ENCODE measurements around the gene UMAD1. TPM values are rescaled to one million over a fixed set of nuclear protein-coding genes. Genes with fewer than 3 reads are reported as not detected.

UMAD1 gene
- polyA plus RNA-seq, 1 of the 3 experiments (the other 2 are of a cell fraction), result 13.9 TPM

DNA sequence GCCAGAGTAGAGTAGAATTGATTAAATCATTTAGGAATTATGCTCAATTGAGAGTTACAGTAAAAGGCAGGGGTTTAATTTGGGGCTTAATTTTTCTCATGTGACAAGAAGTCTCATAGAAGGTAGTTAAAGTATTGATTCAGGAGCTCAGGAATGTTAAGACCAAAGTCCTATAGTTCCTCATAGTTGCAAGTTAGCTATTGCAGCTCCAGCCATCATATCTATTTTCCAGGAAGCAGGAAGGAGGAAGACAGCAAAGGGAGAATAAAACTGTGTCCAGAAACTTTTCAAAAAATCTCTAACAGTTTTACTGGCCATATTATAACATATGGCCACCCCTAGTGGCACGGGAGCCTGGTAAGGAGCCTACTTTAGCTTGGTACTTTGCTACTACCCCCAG lies 174.8 kb downstream of the UMAD1 start:
- ChIA-PET POLR2A (no interaction called here), CTCF (interaction anchor here (0.7 to 2.2 kb wide), 3 partner anchors 12 to 134 kb away, joined by 3 to 7 read pairs (median 3); no protein-coding TSS in a partner anchor)
- Histone ChIP-seq H3K9me2 (no peaks in the 10 kb centered on the region), H3K9ac (no peak overlapping the region), H3K9me3 (no peaks in the 10 kb centered on the region), H3K27ac (ENCODE audit: low read depth in 2 of 2, low read length in 1 of 2) (no peak overlapping the region), H2AFZ (ENCODE audit: low read depth) (no peak overlapping the region), H3K4me2 (no peak overlapping the region), H3F3A (replicated peaks; ENCODE audit: insufficient read depth) (no peaks in the 10 kb centered on the region), H3K4me1 (ENCODE audit: control insufficient read depth in 1 of 2, insufficient read depth in 2 of 2, low read depth in 1 of 2, low read length in 1 of 2) (no peaks in the 10 kb centered on the region; a peak in 1 of 4 replicates), H3K36me3 (replicated peaks in 1 of 2; ENCODE audit: control insufficient read depth in 1 of 2, insufficient read depth in 2 of 2, low read length in 1 of 2) (no peaks in the 10 kb centered on the region), H4K20me1 (ENCODE audit: insufficient read depth) (no peaks in the 10 kb centered on the region), H3K79me2 (ENCODE audit: insufficient read depth) (no peaks in the 10 kb centered on the region), H3K4me3 (ENCODE audit: low read depth in 2 of 2, low read length in 1 of 2) (no peak overlapping the region), H3K27me3 (ENCODE audit: insufficient read depth) (no peaks in the 10 kb centered on the region)
- no peak for TF ChIP-seq TAF1 (IDR thresholded peaks at IDR 0.05; ENCODE audit: borderline replicate concordance, low read depth, low read length)
- WGBS (ENCODE audit: low lambda C conversion rate), result 68% methylated on average over 1 of the region's 1 CpG
- DNase-seq, result no peak

DNA sequence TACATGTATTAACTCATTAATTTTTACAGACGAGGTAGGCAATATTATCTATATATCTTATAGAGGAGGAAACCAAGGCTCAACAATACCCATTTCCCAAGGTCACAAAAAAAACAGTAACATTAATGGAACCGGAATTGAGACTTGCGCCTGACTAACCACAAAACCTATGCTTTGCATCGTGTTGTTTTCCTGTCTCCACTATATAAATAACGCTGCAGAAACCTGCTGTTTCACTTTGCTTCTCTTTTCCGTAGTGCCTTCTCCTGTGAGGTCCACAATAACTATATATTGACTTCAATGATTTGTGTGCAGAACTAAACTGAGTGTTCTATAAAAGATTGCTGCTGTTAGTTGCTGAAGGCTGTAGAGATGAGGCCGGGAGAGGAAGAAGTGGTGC lies 175.5 kb downstream of the UMAD1 start:
- no peaks in the 10 kb centered on the region for H3F3A ChIP-seq (replicated peaks; ENCODE audit: insufficient read depth)
- H3K36me3 ChIP-seq (replicated peaks in 1 of 2; ENCODE audit: control insufficient read depth in 1 of 2, insufficient read depth in 2 of 2, low read length in 1 of 2), result no peaks in the 10 kb centered on the region
- H3K4me3 ChIP-seq (ENCODE audit: low read depth in 2 of 2, low read length in 1 of 2), result no peak overlapping the region
- TF ChIP-seq RAD21 (IDR thresholded peaks at IDR 0.05; ENCODE audit: low read length) (no peak), ELF1 (IDR thresholded peaks at IDR 0.05) (no peak), MEF2A (IDR thresholded peaks at IDR 0.05; ENCODE audit: borderline replicate concordance, low read depth) (no peak)
- DNase-seq, result no peak
- no peaks in the 10 kb centered on the region for H3K9me3 ChIP-seq
- no peak overlapping the region for H2AFZ ChIP-seq (ENCODE audit: low read depth)
- no peaks in the 10 kb centered on the region for H4K20me1 ChIP-seq (ENCODE audit: insufficient read depth)
- H3K9me2 ChIP-seq, result no peaks in the 10 kb centered on the region
- no peak overlapping the region for H3K9ac ChIP-seq
- WGBS (ENCODE audit: low lambda C conversion rate), result 83% methylated on average over 7 of the region's 7 CpGs
- POLR2A ChIA-PET, result no interaction called here
- no peaks in the 10 kb centered on the region for H3K79me2 ChIP-seq (ENCODE audit: insufficient read depth)
- no peak overlapping the region for H3K27ac ChIP-seq (ENCODE audit: low read depth in 2 of 2, low read length in 1 of 2)
- no peaks in the 10 kb centered on the region; a peak in 1 of 4 replicates for H3K4me1 ChIP-seq (ENCODE audit: control insufficient read depth in 1 of 2, insufficient read depth in 2 of 2, low read depth in 1 of 2, low read length in 1 of 2)
- CTCF ChIA-PET, result interaction anchor here (2.2 kb wide), 1 partner anchor 135 kb away, joined by 7 read pairs; no protein-coding TSS in a partner anchor
- no peak overlapping the region for H3K4me2 ChIP-seq
- no peaks in the 10 kb centered on the region for H3K27me3 ChIP-seq (ENCODE audit: insufficient read depth)

DNA sequence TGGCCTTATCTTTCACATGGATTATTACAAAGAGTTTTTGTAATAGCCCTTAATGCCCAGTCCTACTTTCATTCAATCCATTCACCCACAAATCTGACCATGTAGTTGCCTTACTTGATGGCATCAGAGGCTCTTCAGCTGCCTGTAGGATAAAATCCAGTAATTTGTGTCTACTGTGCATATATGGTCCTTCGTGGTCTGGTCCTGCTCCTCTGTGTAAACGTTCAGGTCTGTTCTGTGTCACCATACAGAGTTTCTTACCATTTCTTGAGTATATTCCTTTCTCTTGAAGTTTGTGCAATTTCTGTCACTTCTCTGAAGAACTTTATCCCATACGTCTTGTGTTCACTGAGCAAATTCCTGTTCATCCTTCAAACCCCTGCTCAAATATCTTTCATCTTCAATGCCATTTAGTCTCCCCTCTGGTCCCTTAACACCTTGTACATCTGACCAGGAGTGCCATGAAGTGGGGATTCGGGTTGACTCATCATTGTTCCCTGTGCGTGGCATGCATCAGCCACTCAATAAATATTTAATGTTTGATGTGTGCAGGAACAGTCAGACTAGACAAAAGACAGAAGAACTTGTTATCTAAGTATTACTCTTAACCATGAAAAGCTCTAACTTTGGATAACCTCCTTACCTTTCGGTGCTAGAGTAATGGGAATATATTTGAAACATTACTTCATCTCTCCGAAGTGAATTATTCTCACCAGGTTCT lies 176.4 kb downstream of the UMAD1 start:
- no peak for DNase-seq
- Histone ChIP-seq H3K36me3 (replicated peaks in 1 of 2; ENCODE audit: control insufficient read depth in 1 of 2, insufficient read depth in 2 of 2, low read length in 1 of 2) (no peaks in the 10 kb centered on the region), H3K27me3 (ENCODE audit: insufficient read depth) (no peaks in the 10 kb centered on the region), H3F3A (replicated peaks; ENCODE audit: insufficient read depth) (no peaks in the 10 kb centered on the region), H3K9me3 (no peaks in the 10 kb centered on the region), H4K20me1 (ENCODE audit: insufficient read depth) (no peaks in the 10 kb centered on the region), H3K4me2 (no peak overlapping the region), H3K4me1 (ENCODE audit: control insufficient read depth in 1 of 2, insufficient read depth in 2 of 2, low read depth in 1 of 2, low read length in 1 of 2) (no peaks in the 10 kb centered on the region; a peak in 2 of 4 replicates), H3K4me3 (ENCODE audit: low read depth in 2 of 2, low read length in 1 of 2) (no peak overlapping the region), H3K79me2 (ENCODE audit: insufficient read depth) (no peaks in the 10 kb centered on the region), H3K9ac (no peak overlapping the region), H3K9me2 (no peaks in the 10 kb centered on the region), H3K27ac (ENCODE audit: low read depth in 2 of 2, low read length in 1 of 2) (no peak overlapping the region), H2AFZ (ENCODE audit: low read depth) (no peak overlapping the region)
- TF ChIP-seq TAF1 (IDR thresholded peaks at IDR 0.05; ENCODE audit: borderline replicate concordance, low read depth, low read length), result no peak
- TF ChIP-seq, protein P1, sequence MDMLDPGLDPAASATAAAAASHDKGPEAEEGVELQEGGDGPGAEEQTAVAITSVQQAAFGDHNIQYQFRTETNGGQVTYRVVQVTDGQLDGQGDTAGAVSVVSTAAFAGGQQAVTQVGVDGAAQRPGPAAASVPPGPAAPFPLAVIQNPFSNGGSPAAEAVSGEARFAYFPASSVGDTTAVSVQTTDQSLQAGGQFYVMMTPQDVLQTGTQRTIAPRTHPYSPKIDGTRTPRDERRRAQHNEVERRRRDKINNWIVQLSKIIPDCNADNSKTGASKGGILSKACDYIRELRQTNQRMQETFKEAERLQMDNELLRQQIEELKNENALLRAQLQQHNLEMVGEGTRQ (IDR thresholded peaks at IDR 0.05; ENCODE audit: borderline replicate concordance, low read depth, low read length), result no peak
- TF ChIP-seq SIN3A (IDR thresholded peaks at IDR 0.05; ENCODE audit: borderline replicate concordance, low read depth, low read length), result no peak
- TF ChIP-seq, protein P2, sequence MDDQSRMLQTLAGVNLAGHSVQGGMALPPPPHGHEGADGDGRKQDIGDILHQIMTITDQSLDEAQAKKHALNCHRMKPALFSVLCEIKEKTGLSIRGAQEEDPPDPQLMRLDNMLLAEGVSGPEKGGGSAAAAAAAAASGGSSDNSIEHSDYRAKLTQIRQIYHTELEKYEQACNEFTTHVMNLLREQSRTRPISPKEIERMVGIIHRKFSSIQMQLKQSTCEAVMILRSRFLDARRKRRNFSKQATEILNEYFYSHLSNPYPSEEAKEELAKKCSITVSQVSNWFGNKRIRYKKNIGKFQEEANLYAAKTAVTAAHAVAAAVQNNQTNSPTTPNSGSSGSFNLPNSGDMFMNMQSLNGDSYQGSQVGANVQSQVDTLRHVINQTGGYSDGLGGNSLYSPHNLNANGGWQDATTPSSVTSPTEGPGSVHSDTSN (IDR thresholded peaks at IDR 0.05), result no peak
- TF ChIP-seq GATA2 (CRISPR knock-in tag; IDR thresholded peaks at IDR 0.05), result no peak
- TF ChIP-seq, protein P3, sequence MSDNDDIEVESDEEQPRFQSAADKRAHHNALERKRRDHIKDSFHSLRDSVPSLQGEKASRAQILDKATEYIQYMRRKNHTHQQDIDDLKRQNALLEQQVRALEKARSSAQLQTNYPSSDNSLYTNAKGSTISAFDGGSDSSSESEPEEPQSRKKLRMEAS (IDR thresholded peaks at IDR 0.05; ENCODE audit: low read depth), result no peak
- TF ChIP-seq NRF1 (IDR thresholded peaks at IDR 0.05; ENCODE audit: low read depth, low read length), result no peak
- TF ChIP-seq, protein P4, sequence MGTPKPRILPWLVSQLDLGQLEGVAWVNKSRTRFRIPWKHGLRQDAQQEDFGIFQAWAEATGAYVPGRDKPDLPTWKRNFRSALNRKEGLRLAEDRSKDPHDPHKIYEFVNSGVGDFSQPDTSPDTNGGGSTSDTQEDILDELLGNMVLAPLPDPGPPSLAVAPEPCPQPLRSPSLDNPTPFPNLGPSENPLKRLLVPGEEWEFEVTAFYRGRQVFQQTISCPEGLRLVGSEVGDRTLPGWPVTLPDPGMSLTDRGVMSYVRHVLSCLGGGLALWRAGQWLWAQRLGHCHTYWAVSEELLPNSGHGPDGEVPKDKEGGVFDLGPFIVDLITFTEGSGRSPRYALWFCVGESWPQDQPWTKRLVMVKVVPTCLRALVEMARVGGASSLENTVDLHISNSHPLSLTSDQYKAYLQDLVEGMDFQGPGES (IDR thresholded peaks at IDR 0.05; ENCODE audit: low read depth, low read length), result no peak
- no peak for TF ChIP-seq POLR2AphosphoS5 (IDR thresholded peaks at IDR 0.05; ENCODE audit: low read depth, low read length)
- TF ChIP-seq JUND (IDR thresholded peaks at IDR 0.05), result no peak
- no peak for TF ChIP-seq RAD21 (IDR thresholded peaks at IDR 0.05; ENCODE audit: low read length)
- no peak for TF ChIP-seq NFIC (IDR thresholded peaks at IDR 0.05; ENCODE audit: borderline replicate concordance)
- no peak for TF ChIP-seq CHD2 (IDR thresholded peaks at IDR 0.05; ENCODE audit: low read length, partially characterized antibody)
- no peak for TF ChIP-seq FOXJ3 (CRISPR knock-in tag; IDR thresholded peaks at IDR 0.05)
- CTCF ChIA-PET, result no interaction called here
- WGBS (ENCODE audit: low lambda C conversion rate), result 77% methylated on average over 7 of the region's 7 CpGs
- POLR2A ChIA-PET, result no interaction called here
